ENCODE data around the gene SEC22A.
"Not testable (repeated sequence)": the region's sequence is repeated elsewhere in the genome, so short reads cannot be mapped to it uniquely, and the experiment has no call there.

SEC22A gene

DNA sequence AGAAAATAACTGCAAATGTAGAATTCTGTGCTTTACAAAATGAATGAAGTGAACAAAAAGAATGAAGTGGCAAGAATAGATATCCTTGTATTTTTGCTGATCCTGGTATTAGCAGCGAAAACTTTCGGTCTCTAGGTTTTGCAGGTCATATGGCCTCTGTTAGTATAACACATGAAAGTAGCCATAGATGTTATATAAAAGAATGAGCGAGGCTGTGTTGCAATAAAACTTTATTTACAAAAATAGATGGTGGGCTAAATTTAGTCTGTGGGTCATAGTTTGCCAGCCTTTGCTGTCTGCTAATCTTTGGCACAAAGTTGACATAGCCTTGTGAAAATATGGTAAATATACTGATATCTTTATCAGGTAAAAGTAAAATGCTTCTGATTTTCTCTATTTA, 35.2 kb downstream of the SEC22A start:
- H3K27me3 ChIP-seq (ENCODE audit: insufficient read depth, poor library complexity, severe bottlenecking): no peaks in the 10 kb centered on the region
- H3K4me1 ChIP-seq (ENCODE audit: insufficient read depth, poor library complexity, severe bottlenecking): no peaks in the 10 kb centered on the region
- H3K36me3 ChIP-seq (ENCODE audit: low read depth): peaks cover 18% of the 10 kb centered on the region
- ATAC-seq (ENCODE audit: low read depth) (no peak), DNase-seq (ENCODE audit: low spot score) (no peak)
- TF ChIP-seq CTCF (IDR thresholded peaks at IDR 0.05; ENCODE audit: poor library complexity, severe bottlenecking): no peak
- no peak overlapping the region for H3K4me3 ChIP-seq (ENCODE audit: severe bottlenecking)
- no peaks in the 10 kb centered on the region for H3K9me3 ChIP-seq (ENCODE audit: severe bottlenecking)
- no peak overlapping the region for H3K27ac ChIP-seq (ENCODE audit: poor library complexity, severe bottlenecking)

DNA sequence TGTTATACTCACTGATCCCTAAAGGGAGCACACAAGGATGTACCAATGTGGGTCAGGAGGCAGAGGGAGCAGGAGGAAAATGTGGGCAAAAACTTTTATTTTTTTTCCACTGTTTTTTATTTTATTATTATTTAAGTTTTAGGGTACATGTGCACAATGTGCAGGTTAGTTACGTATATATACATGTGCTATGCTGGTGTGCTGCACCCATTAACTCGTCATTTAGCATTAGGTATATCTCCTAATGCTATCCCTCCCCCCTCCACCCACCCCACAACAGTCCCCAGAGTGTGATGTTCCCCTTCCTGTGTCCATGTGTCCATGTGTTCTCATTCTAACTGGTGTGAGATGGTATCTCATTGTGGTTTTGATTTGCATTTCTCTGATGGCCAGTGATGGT, 37.4 kb downstream of the SEC22A start:
- DNase-seq (ENCODE audit: low spot score); ATAC-seq (ENCODE audit: low read depth): not testable (repeated sequence)

GRCh38 chr3:123239756-123240155, 38.0 kb downstream of the SEC22A start:
- no peak for TF ChIP-seq CTCF (IDR thresholded peaks at IDR 0.05; ENCODE audit: poor library complexity, severe bottlenecking)
- Histone ChIP-seq H3K4me1 (ENCODE audit: insufficient read depth, poor library complexity, severe bottlenecking) (no peaks in the 10 kb centered on the region), H3K27me3 (ENCODE audit: insufficient read depth, poor library complexity, severe bottlenecking) (no peaks in the 10 kb centered on the region), H3K4me3 (ENCODE audit: severe bottlenecking) (no peak overlapping the region), H3K27ac (ENCODE audit: poor library complexity, severe bottlenecking) (no peak overlapping the region), H3K9me3 (ENCODE audit: severe bottlenecking) (no peaks in the 10 kb centered on the region), H3K36me3 (ENCODE audit: low read depth) (peaks cover 13% of the 10 kb centered on the region)
- ATAC-seq (ENCODE audit: low read depth) (no peak), DNase-seq (ENCODE audit: low spot score) (no peak)

More for the DNA sequence above, 37.4 kb downstream of the SEC22A start:
- H3K27me3 ChIP-seq (ENCODE audit: insufficient read depth, poor library complexity, severe bottlenecking); H3K9me3 ChIP-seq (ENCODE audit: severe bottlenecking); H3K4me3 ChIP-seq (ENCODE audit: severe bottlenecking); H3K27ac ChIP-seq (ENCODE audit: poor library complexity, severe bottlenecking); H3K36me3 ChIP-seq (ENCODE audit: low read depth); H3K4me1 ChIP-seq (ENCODE audit: insufficient read depth, poor library complexity, severe bottlenecking): not testable (repeated sequence)

GRCh38 chr3:123244128-123244527, 42.4 kb downstream of the SEC22A start:
- DNase-seq (ENCODE audit: low spot score) (no peak), ATAC-seq (ENCODE audit: low read depth) (no peak)
- H3K36me3 ChIP-seq (ENCODE audit: low read depth): peaks cover 39% of the 10 kb centered on the region

DNA sequence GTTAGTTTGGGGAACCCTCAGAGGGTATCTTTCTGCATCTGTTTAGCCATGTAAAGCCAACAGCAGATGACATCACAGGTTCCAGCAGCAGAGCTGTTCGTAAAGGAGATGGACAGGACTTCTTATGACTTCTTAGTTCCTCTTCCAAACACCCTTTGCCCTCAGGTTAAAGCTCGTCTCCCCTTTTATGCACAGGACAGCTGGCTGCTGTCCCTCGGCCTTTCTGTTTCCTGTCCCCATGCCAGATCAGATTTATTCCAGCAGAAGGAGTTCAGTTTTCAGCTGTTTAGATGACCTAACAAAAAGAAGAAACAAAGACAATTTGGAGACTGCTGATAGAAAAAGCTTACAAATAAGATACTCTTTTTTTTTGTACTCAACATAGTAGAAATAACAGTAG, 45.1 kb downstream of the SEC22A start:
- Histone ChIP-seq H3K36me3 (ENCODE audit: low read depth) (peaks cover 40% of the 10 kb centered on the region), H3K27me3 (ENCODE audit: insufficient read depth, poor library complexity, severe bottlenecking) (no peaks in the 10 kb centered on the region), H3K27ac (ENCODE audit: poor library complexity, severe bottlenecking) (no peak overlapping the region), H3K9me3 (ENCODE audit: severe bottlenecking) (no peaks in the 10 kb centered on the region), H3K4me1 (ENCODE audit: insufficient read depth, poor library complexity, severe bottlenecking) (no peaks in the 10 kb centered on the region), H3K4me3 (ENCODE audit: severe bottlenecking) (no peak overlapping the region)
- DNase-seq (ENCODE audit: low spot score) (no peak), ATAC-seq (ENCODE audit: low read depth) (no peak)
- TF ChIP-seq CTCF (IDR thresholded peaks at IDR 0.05; ENCODE audit: poor library complexity, severe bottlenecking): no peak

More at GRCh38 chr3:123244128-123244527, 42.4 kb downstream of the SEC22A start:
- H3K9me3 ChIP-seq (ENCODE audit: severe bottlenecking): no peaks in the 10 kb centered on the region
- H3K27ac ChIP-seq (ENCODE audit: poor library complexity, severe bottlenecking): no peak overlapping the region
- no peaks in the 10 kb centered on the region for H3K4me1 ChIP-seq (ENCODE audit: insufficient read depth, poor library complexity, severe bottlenecking)
- H3K4me3 ChIP-seq (ENCODE audit: severe bottlenecking): no peak overlapping the region
- TF ChIP-seq CTCF (IDR thresholded peaks at IDR 0.05; ENCODE audit: poor library complexity, severe bottlenecking): no peak
- no peaks in the 10 kb centered on the region for H3K27me3 ChIP-seq (ENCODE audit: insufficient read depth, poor library complexity, severe bottlenecking)
